ENCODE results near the gene NUP93. TPM values are rescaled to one million over a fixed set of nuclear protein-coding genes. Genes with fewer than 3 reads are reported as not detected.

NUP93 gene
- total RNA-seq, 4 donors from 2014 or later, result 38.2 to 46.5 (median 41.2) TPM

GRCh38 chr16:56709443-56710040 is 20.4 kb upstream of the NUP93 start:
- WGBS, 2 donors, result 78 to 79% methylated on average over 4 of the region's 4 CpGs

GRCh38 chr16:56710181-56710737 is 19.7 kb upstream of the NUP93 start:
- no peak for DNase-seq
- no peak for TF ChIP-seq CTCF (IDR thresholded peaks at IDR 0.05)
- TF ChIP-seq POLR2A (IDR thresholded peaks at IDR 0.05), result no peak
- H3K27ac ChIP-seq, result no peak overlapping the region
- no peak overlapping the region for H3K4me3 ChIP-seq
- H3K9me3 ChIP-seq, result no peaks in the 10 kb centered on the region
- H3K36me3 ChIP-seq, result no peaks in the 10 kb centered on the region
- intact Hi-C loops (cut with DNase I), result no loop called here
- H3K27me3 ChIP-seq, result no peaks in the 10 kb centered on the region
- H3K4me1 ChIP-seq, result peaks cover 0 to 13% (median 0%) of the 10 kb centered on the region in 3 donors
- 59 to 68% methylated on average over 3 of the region's 3 CpGs for WGBS, 2 donors

More at GRCh38 chr16:56709443-56710040, 20.4 kb upstream of the NUP93 start:
- intact Hi-C loops (cut with DNase I), result loop anchor here (10.0 kb wide), 2 partner anchors 125 to 195 kb away; partner anchors contain the start of gene MT3
- Histone ChIP-seq H3K4me1 (peaks cover 0 to 13% (median 0%) of the 10 kb centered on the region in 3 donors), H3K27me3 (no peaks in the 10 kb centered on the region), H3K9me3 (no peaks in the 10 kb centered on the region), H3K4me3 (no peak overlapping the region), H3K27ac (no peak overlapping the region), H3K36me3 (no peaks in the 10 kb centered on the region)
- DNase-seq, result no peak
- TF ChIP-seq CTCF (IDR thresholded peaks at IDR 0.05) (no peak), POLR2A (IDR thresholded peaks at IDR 0.05) (no peak)

GRCh38 chr16:56711862-56712261 is 18.1 kb upstream of the NUP93 start:
- Histone ChIP-seq H3K27me3 (no peaks in the 10 kb centered on the region), H3K27ac (no peak overlapping the region), H3K36me3 (no peaks in the 10 kb centered on the region), H3K4me1 (peaks cover 0 to 13% (median 0%) of the 10 kb centered on the region in 3 donors), H3K4me3 (no peak overlapping the region), H3K9me3 (no peaks in the 10 kb centered on the region)
- no peak for DNase-seq
- WGBS, 2 donors, result 75 to 88% methylated on average over 2 of the region's 2 CpGs
- TF ChIP-seq POLR2A (IDR thresholded peaks at IDR 0.05) (no peak), CTCF (IDR thresholded peaks at IDR 0.05) (no peak)
- intact Hi-C loops (cut with DNase I), result no loop called here

GRCh38 chr16:56713794-56714193 is 16.1 kb upstream of the NUP93 start:
- TF ChIP-seq POLR2A (IDR thresholded peaks at IDR 0.05) (no peak), CTCF (IDR thresholded peaks at IDR 0.05) (no peak)
- H3K4me1 ChIP-seq, result peaks cover 0 to 3% (median 0%) of the 10 kb centered on the region in 3 donors
- no peak for DNase-seq
- no peaks in the 10 kb centered on the region for H3K27me3 ChIP-seq
- WGBS, 2 donors, result 89 to 93% methylated on average over 2 of the region's 2 CpGs
- intact Hi-C loops (cut with DNase I), result no loop called here
- H3K36me3 ChIP-seq, result no peaks in the 10 kb centered on the region
- no peaks in the 10 kb centered on the region for H3K9me3 ChIP-seq
- H3K27ac ChIP-seq, result no peak overlapping the region
- H3K4me3 ChIP-seq, result no peak overlapping the region

GRCh38 chr16:56715126-56715525 is 14.8 kb upstream of the NUP93 start:
- Histone ChIP-seq H3K36me3 (no peaks in the 10 kb centered on the region), H3K4me1 (no peaks in the 10 kb centered on the region), H3K9me3 (no peaks in the 10 kb centered on the region), H3K27ac (no peak overlapping the region), H3K27me3 (no peaks in the 10 kb centered on the region), H3K4me3 (no peak overlapping the region)
- intact Hi-C loops (cut with DNase I), result no loop called here
- WGBS, 2 donors, result 60 to 80% methylated on average over 2 to 4 of the region's 4 CpGs
- no peak for DNase-seq
- TF ChIP-seq CTCF (IDR thresholded peaks at IDR 0.05) (no peak), POLR2A (IDR thresholded peaks at IDR 0.05) (no peak)
